ENCODE measurements around the gene HYPK. TPM values are rescaled to one million over a fixed set of nuclear protein-coding genes. Genes with fewer than 3 reads are reported as not detected.
A peak's percentile ranks its signal among the peaks of the same experiment; 100 is the strongest.

The HYPK gene
- total RNA-seq, 2 experiments from 2014 or later: 17.6 to 18.5 TPM

DNA sequence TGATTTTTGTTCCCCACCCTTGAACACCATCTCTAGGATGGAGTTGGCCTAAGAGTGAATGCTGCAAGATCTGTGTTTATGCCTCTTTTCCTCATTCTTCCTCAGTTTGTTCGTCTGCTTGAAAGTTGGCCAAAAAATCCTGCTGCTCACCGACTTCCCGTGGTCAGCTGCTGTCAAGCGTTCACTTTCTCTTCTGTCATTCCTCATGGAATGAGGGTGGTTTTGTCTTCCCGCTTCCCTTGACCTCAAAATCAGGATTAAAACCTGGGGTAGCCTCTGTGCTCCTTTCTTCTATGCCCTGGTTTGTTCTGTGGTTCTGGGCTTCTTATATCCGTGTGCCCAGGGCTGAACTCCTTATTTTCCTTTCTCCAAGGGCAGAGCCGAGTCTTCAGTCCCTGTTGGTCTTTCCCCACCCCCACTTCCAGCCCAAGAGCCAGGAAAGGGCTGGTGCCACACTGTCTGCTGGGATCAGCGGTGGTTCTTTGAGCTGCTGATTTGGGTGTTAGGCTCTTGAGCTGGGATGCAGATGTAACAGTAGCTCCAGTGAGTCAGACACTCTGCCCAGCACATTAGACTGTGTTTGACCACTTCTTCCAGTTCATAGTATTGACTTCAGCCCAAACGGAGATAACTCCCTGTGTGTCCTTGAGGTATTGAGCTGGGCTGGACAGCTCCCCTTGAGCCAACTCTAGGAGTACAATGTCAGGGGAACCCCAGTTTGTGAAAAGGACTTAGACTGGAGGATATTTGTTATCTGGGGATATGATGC lies 5.9 kb upstream of the HYPK start:
- DNase-seq: no peak
- H3K9me3 ChIP-seq (ENCODE audit: control insufficient read depth in 1 of 2, insufficient read depth in 1 of 2, low read length in 2 of 2): peaks cover 0 to 4% of the 10 kb centered on the region in 2 experiments
- CTCF ChIA-PET: interaction anchor here (0.6 to 1.3 kb wide), 2 partner anchors 9 to 18 kb away, joined by 3 to 4 read pairs; partner anchors contain the start of gene ELL3
- peak overlapping the region; percentile 5 to 18 for H3K27ac ChIP-seq (ENCODE audit: low read depth in 1 of 2, low read length in 2 of 2)
- no peaks in the 10 kb centered on the region for H3K27me3 Mint-ChIP-seq
- no peaks in the 10 kb centered on the region for H3K9me3 Mint-ChIP-seq
- intact Hi-C loops (cut with DNase I, micrococcal nuclease): loop anchor here (5.0 to 10.0 kb wide), 2 partner anchors 33 to 280 kb away; partner anchors contain the start of genes WDR76 (in 2 of the 2) and MAP1A (in 1 of the 2)
- H3K36me3 ChIP-seq (ENCODE audit: insufficient read depth, low read length): peaks cover 51% of the 10 kb centered on the region
- H3K4me1 Mint-ChIP-seq (ENCODE audit: low read depth): peaks cover 78% of the 10 kb centered on the region
- TF ChIP-seq, protein P1, sequence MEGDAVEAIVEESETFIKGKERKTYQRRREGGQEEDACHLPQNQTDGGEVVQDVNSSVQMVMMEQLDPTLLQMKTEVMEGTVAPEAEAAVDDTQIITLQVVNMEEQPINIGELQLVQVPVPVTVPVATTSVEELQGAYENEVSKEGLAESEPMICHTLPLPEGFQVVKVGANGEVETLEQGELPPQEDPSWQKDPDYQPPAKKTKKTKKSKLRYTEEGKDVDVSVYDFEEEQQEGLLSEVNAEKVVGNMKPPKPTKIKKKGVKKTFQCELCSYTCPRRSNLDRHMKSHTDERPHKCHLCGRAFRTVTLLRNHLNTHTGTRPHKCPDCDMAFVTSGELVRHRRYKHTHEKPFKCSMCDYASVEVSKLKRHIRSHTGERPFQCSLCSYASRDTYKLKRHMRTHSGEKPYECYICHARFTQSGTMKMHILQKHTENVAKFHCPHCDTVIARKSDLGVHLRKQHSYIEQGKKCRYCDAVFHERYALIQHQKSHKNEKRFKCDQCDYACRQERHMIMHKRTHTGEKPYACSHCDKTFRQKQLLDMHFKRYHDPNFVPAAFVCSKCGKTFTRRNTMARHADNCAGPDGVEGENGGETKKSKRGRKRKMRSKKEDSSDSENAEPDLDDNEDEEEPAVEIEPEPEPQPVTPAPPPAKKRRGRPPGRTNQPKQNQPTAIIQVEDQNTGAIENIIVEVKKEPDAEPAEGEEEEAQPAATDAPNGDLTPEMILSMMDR (IDR thresholded peaks at IDR 0.05): no peak
- H3K4me3 Mint-ChIP-seq: peak overlapping the region; percentile 99
- H3K4me1 ChIP-seq (ENCODE audit: insufficient read depth, low read length): peaks cover 45% of the 10 kb centered on the region
- ATAC-seq (ENCODE audit: poor library complexity): no peak
- H3K27me3 ChIP-seq (ENCODE audit: control insufficient read depth in 1 of 2, insufficient read depth in 2 of 2, low read length in 2 of 2): peaks cover 0 to 3% of the 10 kb centered on the region in 2 experiments
- no peak overlapping the region for H3K4me3 ChIP-seq (ENCODE audit: low read length)
- POLR2A ChIA-PET: interaction anchor here (1.0 to 6.8 kb wide), 7 partner anchors 18 to 743 kb away, joined by 3 to 55 read pairs (median 5); partner anchors contain the start of genes EIF3J, ELL3 and MFAP1
- H3K36me3 Mint-ChIP-seq (ENCODE audit: low read depth): peaks cover 78% of the 10 kb centered on the region
- H3K27ac Mint-ChIP-seq: peak overlapping the region; percentile 99

DNA sequence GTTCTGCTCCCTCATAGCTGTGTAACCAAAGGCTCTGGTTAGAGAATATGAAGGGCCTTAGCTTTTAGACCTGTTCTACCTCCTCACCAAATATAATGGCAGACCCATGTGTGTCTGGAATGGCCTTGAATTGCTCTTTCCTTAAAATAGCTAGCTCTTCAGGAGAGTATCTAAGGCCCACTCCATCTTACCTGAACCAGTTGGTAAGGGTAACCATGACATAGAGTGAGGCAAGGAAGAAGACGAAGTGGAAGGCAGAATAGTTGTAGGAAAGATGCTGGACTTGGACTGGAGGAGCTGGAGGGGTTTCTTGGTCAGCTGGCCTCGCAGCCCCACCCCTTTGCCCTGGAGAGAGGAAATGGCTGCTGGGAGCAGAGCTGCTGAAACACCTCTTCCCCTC lies 5.2 kb upstream of the HYPK start:
- DNase-seq (no peak), ATAC-seq (ENCODE audit: poor library complexity) (no peak)
- H3K4me3 ChIP-seq (ENCODE audit: low read length): no peak overlapping the region
- Mint-ChIP-seq H3K27me3 (no peaks in the 10 kb centered on the region), H3K4me3 (peak overlapping the region; percentile 99), H3K36me3 (ENCODE audit: low read depth) (peaks cover 82% of the 10 kb centered on the region), H3K9me3 (no peaks in the 10 kb centered on the region), H3K4me1 (ENCODE audit: low read depth) (peaks cover 85% of the 10 kb centered on the region), H3K27ac (peak overlapping the region; percentile 99)
- peaks cover 53% of the 10 kb centered on the region for H3K4me1 ChIP-seq (ENCODE audit: insufficient read depth, low read length)
- H3K27ac ChIP-seq (ENCODE audit: low read depth in 1 of 2, low read length in 2 of 2): peak overlapping the region in 1 of 2 donors; percentile 5
- peaks cover 0 to 3% of the 10 kb centered on the region in 2 experiments for H3K27me3 ChIP-seq (ENCODE audit: control insufficient read depth in 1 of 2, insufficient read depth in 2 of 2, low read length in 2 of 2)
- intact Hi-C loops (cut with DNase I, micrococcal nuclease): loop anchor here in 1 of 2 experiments (10.0 kb wide), 1 partner anchor 280 kb away; the partner anchor contains the start of gene MAP1A
- POLR2A ChIA-PET: interaction anchor here (1.0 to 6.8 kb wide), 6 partner anchors 18 to 742 kb away, joined by 3 to 48 read pairs (median 4); partner anchors contain the start of genes EIF3J, ELL3 and MFAP1
- CTCF ChIA-PET: interaction anchor here (2.4 kb wide), 1 partner anchor 18 kb away, joined by 6 read pairs; the partner anchor contains the start of gene ELL3
- H3K9me3 ChIP-seq (ENCODE audit: control insufficient read depth in 1 of 2, insufficient read depth in 1 of 2, low read length in 2 of 2): peaks cover 0 to 4% of the 10 kb centered on the region in 2 experiments
- H3K36me3 ChIP-seq (ENCODE audit: insufficient read depth, low read length): peaks cover 54% of the 10 kb centered on the region
- TF ChIP-seq, protein P1 (IDR thresholded peaks at IDR 0.05): no peak

DNA sequence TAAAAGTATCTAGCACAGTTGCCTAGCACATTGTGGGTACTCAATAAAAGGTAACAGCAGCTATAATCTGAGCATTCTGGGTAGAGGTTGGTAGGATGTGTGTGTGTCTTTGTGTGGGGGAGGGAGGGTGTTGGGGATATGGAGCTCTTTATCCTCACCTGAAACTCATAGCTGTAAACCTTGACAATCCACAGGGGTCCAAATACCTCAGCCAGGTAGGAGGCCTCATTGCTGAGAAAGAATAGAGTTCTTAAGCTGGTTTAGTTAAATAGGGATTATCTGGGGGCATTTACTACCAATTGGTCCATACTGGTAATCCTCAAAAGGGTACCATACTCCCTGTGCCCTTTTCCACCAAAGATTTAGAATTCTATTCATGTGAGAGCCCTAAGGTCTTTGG lies 4.4 kb upstream of the HYPK start:
- peak overlapping the region; percentile 99 for H3K27ac Mint-ChIP-seq
- peaks cover 54% of the 10 kb centered on the region for H3K36me3 ChIP-seq (ENCODE audit: insufficient read depth, low read length)

More for the DNA sequence above, 4.4 kb upstream of the HYPK start:
- no peak overlapping the region for H3K4me3 ChIP-seq (ENCODE audit: low read length)
- TF ChIP-seq, protein P1 (IDR thresholded peaks at IDR 0.05): no peak
- ATAC-seq (ENCODE audit: poor library complexity): no peak
- no peak overlapping the region for H3K27ac ChIP-seq (ENCODE audit: low read depth in 1 of 2, low read length in 2 of 2)
- Mint-ChIP-seq H3K9me3 (no peaks in the 10 kb centered on the region), H3K4me1 (ENCODE audit: low read depth) (peaks cover 91% of the 10 kb centered on the region), H3K4me3 (peak overlapping the region; percentile 68), H3K27me3 (no peaks in the 10 kb centered on the region), H3K36me3 (ENCODE audit: low read depth) (peaks cover 90% of the 10 kb centered on the region)
- peaks cover 57% of the 10 kb centered on the region for H3K4me1 ChIP-seq (ENCODE audit: insufficient read depth, low read length)
- CTCF ChIA-PET: interaction anchor here (2.4 kb wide), 1 partner anchor 19 kb away, joined by 6 read pairs; the partner anchor contains the start of gene ELL3
- H3K27me3 ChIP-seq (ENCODE audit: control insufficient read depth in 1 of 2, insufficient read depth in 2 of 2, low read length in 2 of 2): peaks cover 0 to 3% of the 10 kb centered on the region in 2 experiments
- H3K9me3 ChIP-seq (ENCODE audit: control insufficient read depth in 1 of 2, insufficient read depth in 1 of 2, low read length in 2 of 2): peaks cover 0 to 4% of the 10 kb centered on the region in 2 experiments
- POLR2A ChIA-PET: interaction anchor here (6.8 kb wide), 1 partner anchor 19 kb away, joined by 48 read pairs; the partner anchor contains the start of gene ELL3
- DNase-seq: no peak
- intact Hi-C loops (cut with DNase I, micrococcal nuclease): loop anchor here in 1 of 2 experiments (10.0 kb wide), 1 partner anchor 281 kb away; the partner anchor contains the start of gene MAP1A
